Stimulated activated CD4-positive, alpha-beta T cell treated with anti-CD3 and anti-CD28 coated beads, Interleukin-12 subunit alpha, Interleukin-12 subunit beta, amount 100 ng/mL, for 4 hours (primary cell): ENCODE measurements around the gene GUCY1A2.
"Not testable (repeated sequence)": the region's sequence is repeated elsewhere in the genome, so short reads cannot be mapped to it uniquely, and the experiment has no call there.

Source experiments
- DNase-seq: peaks from one replicate; pipeline ENCODE4 v3.0.0-alpha.2; 2020

The GUCY1A2 gene

GRCh38 chr11:106828976-106829375 lies 189.3 kb downstream of the GUCY1A2 start:
- DNase-seq, result no peak

- DNase-seq, result no peak
These were observed 189.7 kb downstream of the GUCY1A2 start for GRCh38 chr11:106828576-106828975.

GRCh38 chr11:106827687-106828086 lies 190.6 kb downstream of the GUCY1A2 start:
- no peak for DNase-seq

- not testable (repeated sequence) for DNase-seq
These were observed 191.7 kb downstream of the GUCY1A2 start for GRCh38 chr11:106826558-106826957.

- DNase-seq, result no peak
These were observed 196.4 kb downstream of the GUCY1A2 start for GRCh38 chr11:106821826-106822225.

- DNase-seq, result no peak
These were observed 197.0 kb downstream of the GUCY1A2 start for GRCh38 chr11:106821291-106821690.

GRCh38 chr11:106818443-106818842 lies 199.8 kb downstream of the GUCY1A2 start:
- no peak for DNase-seq

GRCh38 chr11:106815209-106815608 lies 203.1 kb downstream of the GUCY1A2 start:
- no peak for DNase-seq

GRCh38 chr11:106813806-106814205 lies 204.5 kb downstream of the GUCY1A2 start:
- DNase-seq, result no peak

GRCh38 chr11:106794058-106794457 lies 224.2 kb downstream of the GUCY1A2 start:
- no peak for DNase-seq

GRCh38 chr11:106789406-106789805 lies 228.9 kb downstream of the GUCY1A2 start:
- no peak for DNase-seq

- DNase-seq, result no peak
These were observed 230.8 kb downstream of the GUCY1A2 start for GRCh38 chr11:106787454-106787853.

- DNase-seq, result no peak
These were observed 232.2 kb downstream of the GUCY1A2 start for GRCh38 chr11:106785913-106786650.

- not testable (repeated sequence) for DNase-seq
These were observed 241.0 kb downstream of the GUCY1A2 start for GRCh38 chr11:106777302-106777701.

GRCh38 chr11:106770489-106771085 lies 247.7 kb downstream of the GUCY1A2 start:
- DNase-seq, result no peak

GRCh38 chr11:106765469-106766258 lies 252.6 kb downstream of the GUCY1A2 start:
- DNase-seq, result no peak

- DNase-seq, result no peak
These were observed 254.8 kb downstream of the GUCY1A2 start for GRCh38 chr11:106763501-106763900.

GRCh38 chr11:106761745-106762144 lies 256.5 kb downstream of the GUCY1A2 start:
- DNase-seq, result no peak

GRCh38 chr11:106761240-106761639 lies 257.0 kb downstream of the GUCY1A2 start:
- no peak for DNase-seq

- DNase-seq, result no peak
These were observed 270.2 kb downstream of the GUCY1A2 start for GRCh38 chr11:106748059-106748458.

GRCh38 chr11:106745941-106746340 lies 272.3 kb downstream of the GUCY1A2 start:
- no peak for DNase-seq

GRCh38 chr11:106733635-106734034 lies 284.6 kb downstream of the GUCY1A2 start:
- no peak for DNase-seq

- DNase-seq, result no peak
These were observed 289.4 kb downstream of the GUCY1A2 start for GRCh38 chr11:106728859-106729258.

- no peak for DNase-seq
These were observed 289.9 kb downstream of the GUCY1A2 start for GRCh38 chr11:106728379-106728778.
